RWPE1 (cell line): Measurements from ENCODE around the gene BAZ1A.
A peak's percentile ranks its signal among the peaks of the same experiment; 100 is the strongest.

Experiments used
- CTCF ChIA-PET: fragments of 350-600 bp; sonication (Branson Sonifier 250); formaldehyde crosslinking; extraction: SDS; loops from one replicate; lab custom pipeline; 2021; lab: Yijun Ruan, JAX
- POLR2A ChIA-PET: fragments of 400-600 bp; formaldehyde crosslinking; extraction: SDS; loops from one replicate; lab custom pipeline; 2020; ENCODE audit warnings: antibody characterized with exemption; ENCODE audit not compliant: low non-redundant PET; lab: Yijun Ruan, JAX
- DNase-seq: peaks from one replicate; pipeline ENCODE4 v3.0.0; 2012; ENCODE audit warnings: low spot score
- H3K27ac ChIP-seq: fragments of 450-650 bp; 2 replicates; pipeline ENCODE4 v1.5.1; 2017
- TF ChIP-seq, protein P1 (sequence below): fragments of 450-650 bp; conservative IDR thresholded peaks from 2 replicates; pipeline ENCODE4 v1.5.1; 2017; ENCODE audit warnings: low read depth, mild to moderate bottlenecking

The BAZ1A gene

DNA sequence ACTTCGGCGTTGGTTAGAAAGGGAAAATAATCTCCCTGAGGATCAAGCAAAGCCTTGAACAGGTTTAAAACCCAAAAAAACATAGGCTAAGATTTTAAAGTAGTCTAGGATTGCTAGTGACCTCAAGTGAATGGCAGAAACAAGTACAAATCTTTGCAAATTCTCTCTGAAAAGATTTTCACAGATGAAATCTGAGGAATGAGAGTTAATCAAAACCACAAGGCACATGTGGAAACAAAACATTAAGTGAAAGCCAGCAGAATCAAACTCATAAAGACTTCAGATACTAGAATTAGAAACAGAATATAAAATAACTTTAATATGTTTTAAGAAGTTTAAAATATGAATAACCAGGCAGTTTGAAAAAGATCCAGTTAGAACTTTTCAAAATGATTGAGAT is 108.6 kb downstream of the BAZ1A start:
- DNase-seq: no peak
- no peak overlapping the region for H3K27ac ChIP-seq
- POLR2A ChIA-PET: no interaction called here
- TF ChIP-seq, protein P1, sequence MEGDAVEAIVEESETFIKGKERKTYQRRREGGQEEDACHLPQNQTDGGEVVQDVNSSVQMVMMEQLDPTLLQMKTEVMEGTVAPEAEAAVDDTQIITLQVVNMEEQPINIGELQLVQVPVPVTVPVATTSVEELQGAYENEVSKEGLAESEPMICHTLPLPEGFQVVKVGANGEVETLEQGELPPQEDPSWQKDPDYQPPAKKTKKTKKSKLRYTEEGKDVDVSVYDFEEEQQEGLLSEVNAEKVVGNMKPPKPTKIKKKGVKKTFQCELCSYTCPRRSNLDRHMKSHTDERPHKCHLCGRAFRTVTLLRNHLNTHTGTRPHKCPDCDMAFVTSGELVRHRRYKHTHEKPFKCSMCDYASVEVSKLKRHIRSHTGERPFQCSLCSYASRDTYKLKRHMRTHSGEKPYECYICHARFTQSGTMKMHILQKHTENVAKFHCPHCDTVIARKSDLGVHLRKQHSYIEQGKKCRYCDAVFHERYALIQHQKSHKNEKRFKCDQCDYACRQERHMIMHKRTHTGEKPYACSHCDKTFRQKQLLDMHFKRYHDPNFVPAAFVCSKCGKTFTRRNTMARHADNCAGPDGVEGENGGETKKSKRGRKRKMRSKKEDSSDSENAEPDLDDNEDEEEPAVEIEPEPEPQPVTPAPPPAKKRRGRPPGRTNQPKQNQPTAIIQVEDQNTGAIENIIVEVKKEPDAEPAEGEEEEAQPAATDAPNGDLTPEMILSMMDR: no peak
- CTCF ChIA-PET: interaction anchor here (0.5 to 0.9 kb wide), 5 partner anchors 9 to 1224 kb away, joined by 3 to 4 read pairs (median 3); no protein-coding TSS in a partner anchor

DNA sequence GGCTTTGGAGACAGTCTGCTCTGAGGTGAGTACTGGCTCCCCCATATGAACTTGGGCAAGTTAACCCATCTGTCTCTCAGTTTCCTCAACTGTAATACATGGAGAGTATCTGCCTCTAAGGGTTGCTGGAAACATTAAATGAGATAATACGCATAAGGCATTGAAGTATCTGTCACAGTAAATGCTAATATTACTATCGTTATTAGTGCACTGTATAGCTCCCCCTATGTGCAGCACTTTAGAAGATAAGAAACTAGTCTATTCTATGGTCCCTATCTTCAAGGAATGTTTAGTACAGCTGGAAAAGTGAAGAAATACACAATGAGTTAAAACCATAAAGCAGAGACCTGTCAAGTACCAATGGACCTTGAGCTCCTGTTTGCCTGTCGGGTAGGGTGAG is 109.1 kb downstream of the BAZ1A start:
- H3K27ac ChIP-seq: no peak overlapping the region
- DNase-seq: no peak
- ChIA-PET CTCF (interaction anchor here (0.5 to 0.9 kb wide), 7 partner anchors 8 to 1224 kb away, joined by 3 to 4 read pairs (median 4); no protein-coding TSS in a partner anchor), POLR2A (no interaction called here)
- TF ChIP-seq, protein P1: no peak

DNA sequence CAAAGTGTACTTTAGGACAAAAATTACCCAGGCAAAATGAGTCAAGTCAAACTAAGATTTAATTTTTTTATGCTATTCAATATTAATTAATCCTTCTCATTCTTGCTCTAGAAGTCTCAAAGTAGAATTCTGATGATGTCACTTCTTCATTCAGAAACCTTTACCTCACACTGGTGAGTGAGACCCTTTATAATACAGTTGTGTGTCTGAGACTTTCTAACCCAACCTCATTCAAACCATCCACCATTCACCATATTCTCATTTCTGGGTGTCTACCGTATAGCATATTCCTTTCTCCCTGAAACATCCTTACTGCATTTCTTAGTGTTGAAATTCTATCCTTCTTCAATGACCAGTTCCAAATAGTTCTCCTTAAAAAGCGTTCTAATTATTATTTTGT is 119.9 kb downstream of the BAZ1A start:
- TF ChIP-seq, protein P1: no peak
- DNase-seq: no peak
- H3K27ac ChIP-seq: no peak overlapping the region
- ChIA-PET CTCF (no interaction called here), POLR2A (no interaction called here)

DNA sequence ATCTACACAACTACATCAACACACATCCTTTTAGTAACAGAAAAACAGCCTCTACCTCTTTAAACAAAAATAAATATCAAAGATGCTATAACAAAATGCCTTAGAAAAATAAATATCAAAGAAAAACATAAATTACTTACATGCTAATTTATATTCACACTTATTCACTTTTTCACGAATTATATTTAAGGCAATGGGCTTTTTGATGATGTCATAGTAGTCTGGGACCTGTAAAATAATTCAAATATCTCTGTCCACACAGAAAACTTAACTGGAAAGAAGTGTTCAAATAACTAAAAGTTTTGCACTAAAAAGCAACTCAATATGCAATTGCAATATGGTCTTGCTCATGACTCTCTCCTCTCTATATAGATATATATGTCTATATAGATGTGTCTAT is 120.5 kb downstream of the BAZ1A start:
- TF ChIP-seq, protein P1: no peak
- ChIA-PET CTCF (no interaction called here), POLR2A (no interaction called here)
- no peak overlapping the region for H3K27ac ChIP-seq
- no peak for DNase-seq

DNA sequence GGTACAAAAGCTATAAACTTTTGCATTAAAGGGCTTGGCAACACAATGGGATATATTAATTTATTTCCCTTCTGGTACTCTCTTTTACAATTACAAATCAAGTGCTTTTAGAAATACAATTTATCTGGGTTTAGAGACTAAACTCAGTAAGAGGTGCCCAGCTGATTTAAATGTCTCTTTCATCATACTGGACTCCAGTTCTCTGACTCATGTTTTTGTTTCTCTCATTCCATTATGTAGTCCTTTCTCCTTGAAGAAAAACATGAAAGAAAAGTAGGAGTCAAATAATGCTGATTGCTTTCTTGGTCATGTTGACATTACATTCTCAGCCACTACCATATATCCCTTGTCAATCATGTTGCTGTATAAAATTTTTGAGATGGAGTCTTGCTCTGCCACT is 124.5 kb downstream of the BAZ1A start:
- ChIA-PET POLR2A (no interaction called here), CTCF (interaction anchor here (0.6 to 1.0 kb wide), 4 partner anchors 39 to 367 kb away, joined by 3 to 5 read pairs (median 4); no protein-coding TSS in a partner anchor)
- no peak overlapping the region for H3K27ac ChIP-seq
- TF ChIP-seq, protein P1: no peak
- peak; percentile 8 for DNase-seq

DNA sequence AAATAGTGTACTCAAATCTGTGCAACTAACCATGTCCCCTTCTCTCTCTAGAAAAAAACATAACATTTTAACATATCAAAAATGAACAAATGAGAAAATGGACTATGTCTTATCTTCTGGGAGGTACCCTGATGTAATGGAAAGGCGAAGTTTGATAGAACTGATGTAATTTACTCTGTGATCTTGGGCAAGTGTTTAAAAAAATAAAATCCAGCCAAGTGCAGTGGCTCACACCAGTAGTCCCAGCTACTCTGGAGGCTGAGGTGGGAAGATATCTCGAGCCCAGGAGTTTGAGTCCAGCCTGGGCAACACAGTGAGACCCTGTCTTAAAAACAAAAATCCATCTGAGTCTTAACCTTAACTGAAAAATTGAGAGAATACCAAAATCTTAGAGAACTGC is 124.9 kb downstream of the BAZ1A start:
- CTCF ChIA-PET: interaction anchor here (0.6 to 1.0 kb wide), 3 partner anchors 39 to 366 kb away, joined by 3 to 4 read pairs (median 4); no protein-coding TSS in a partner anchor
- POLR2A ChIA-PET: no interaction called here
- H3K27ac ChIP-seq: no peak overlapping the region
- DNase-seq: no peak
- TF ChIP-seq, protein P1: no peak
